ENCODE results near the gene PRXL2C.

DNA sequence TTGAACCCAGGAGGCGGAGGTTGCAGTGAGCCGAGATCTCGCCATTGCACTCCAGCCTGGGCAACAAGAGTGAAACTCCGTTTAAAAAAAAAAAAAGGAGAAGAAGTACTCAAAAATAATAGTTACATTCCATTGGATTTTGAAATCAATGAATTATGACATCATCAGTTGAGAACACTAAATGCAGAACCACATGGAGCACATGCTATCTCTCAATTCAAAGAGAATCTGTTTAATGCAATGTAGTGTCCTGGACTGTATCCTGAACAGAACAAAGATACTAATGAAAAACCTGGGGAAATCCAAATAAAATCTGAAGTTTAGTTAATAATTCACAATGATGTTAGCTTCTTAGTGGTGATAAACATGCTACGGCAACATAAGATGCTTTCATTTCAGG, 55.8 kb downstream of the PRXL2C start:
- TF ChIP-seq, protein P1, sequence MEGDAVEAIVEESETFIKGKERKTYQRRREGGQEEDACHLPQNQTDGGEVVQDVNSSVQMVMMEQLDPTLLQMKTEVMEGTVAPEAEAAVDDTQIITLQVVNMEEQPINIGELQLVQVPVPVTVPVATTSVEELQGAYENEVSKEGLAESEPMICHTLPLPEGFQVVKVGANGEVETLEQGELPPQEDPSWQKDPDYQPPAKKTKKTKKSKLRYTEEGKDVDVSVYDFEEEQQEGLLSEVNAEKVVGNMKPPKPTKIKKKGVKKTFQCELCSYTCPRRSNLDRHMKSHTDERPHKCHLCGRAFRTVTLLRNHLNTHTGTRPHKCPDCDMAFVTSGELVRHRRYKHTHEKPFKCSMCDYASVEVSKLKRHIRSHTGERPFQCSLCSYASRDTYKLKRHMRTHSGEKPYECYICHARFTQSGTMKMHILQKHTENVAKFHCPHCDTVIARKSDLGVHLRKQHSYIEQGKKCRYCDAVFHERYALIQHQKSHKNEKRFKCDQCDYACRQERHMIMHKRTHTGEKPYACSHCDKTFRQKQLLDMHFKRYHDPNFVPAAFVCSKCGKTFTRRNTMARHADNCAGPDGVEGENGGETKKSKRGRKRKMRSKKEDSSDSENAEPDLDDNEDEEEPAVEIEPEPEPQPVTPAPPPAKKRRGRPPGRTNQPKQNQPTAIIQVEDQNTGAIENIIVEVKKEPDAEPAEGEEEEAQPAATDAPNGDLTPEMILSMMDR (IDR thresholded peaks at IDR 0.05; ENCODE audit: insufficient read depth, low read depth, low read length): no peak
- no peak for TF ChIP-seq EZH2 (IDR thresholded peaks at IDR 0.05; ENCODE audit: insufficient read depth, low read length)
